ENCODE results near the gene VASN. TPM values are rescaled to one million over a fixed set of nuclear protein-coding genes. Genes with fewer than 3 reads are reported as not detected.

VASN gene
- total and polyA plus RNA-seq, 7 donors = 0.46 to 10.2 (median 7.1) TPM

GRCh38 chr16:4361944-4362311, 9.7 kb upstream of the VASN start:
- Histone ChIP-seq H3K36me3 (peaks cover 0 to 63% (median 21%) of the 10 kb centered on the region in 4 donors), H3K27me3 (no peaks in the 10 kb centered on the region), H3K4me3 (no peak overlapping the region), H3K4me1 (peaks cover 0 to 4% (median 0%) of the 10 kb centered on the region in 4 donors), H3K9me3 (no peaks in the 10 kb centered on the region), H3K27ac (no peak overlapping the region)
- DNase-seq = no peak
- intact Hi-C loops (cut with DNase I) = no loop called here
- TF ChIP-seq CTCF (IDR thresholded peaks at IDR 0.05) (no peak), POLR2AphosphoS5 (IDR thresholded peaks at IDR 0.05) (no peak), POLR2A (IDR thresholded peaks at IDR 0.05) (no peak), EP300 (IDR thresholded peaks at IDR 0.05) (no peak)
- WGBS, 2 donors = 92 to 94% methylated on average over 12 of the region's 12 CpGs

GRCh38 chr16:4362476-4363135, 9.0 kb upstream of the VASN start:
- intact Hi-C loops (cut with DNase I) = no loop called here

GRCh38 chr16:4364196-4365013, 7.2 kb upstream of the VASN start:
- H3K27me3 ChIP-seq = no peaks in the 10 kb centered on the region
- H3K4me1 ChIP-seq = peaks cover 0 to 1% (median 0%) of the 10 kb centered on the region in 4 donors
- peak; percentile 59 for DNase-seq
- intact Hi-C loops (cut with DNase I) = no loop called here
- 88 to 91% methylated on average over 37 of the region's 37 CpGs for WGBS, 2 donors
- TF ChIP-seq CTCF (IDR thresholded peaks at IDR 0.05) (no peak), POLR2AphosphoS5 (IDR thresholded peaks at IDR 0.05) (no peak), POLR2A (IDR thresholded peaks at IDR 0.05) (no peak), EP300 (IDR thresholded peaks at IDR 0.05) (no peak)
- H3K9me3 ChIP-seq = no peaks in the 10 kb centered on the region
- H3K4me3 ChIP-seq = no peak overlapping the region
- H3K27ac ChIP-seq = no peak overlapping the region
- peaks cover 0 to 48% (median 19%) of the 10 kb centered on the region in 4 donors for H3K36me3 ChIP-seq

More at GRCh38 chr16:4362476-4363135, 9.0 kb upstream of the VASN start:
- peaks cover 0 to 59% (median 21%) of the 10 kb centered on the region in 4 donors for H3K36me3 ChIP-seq
- DNase-seq = no peak
- no peaks in the 10 kb centered on the region for H3K9me3 ChIP-seq
- no peak overlapping the region for H3K27ac ChIP-seq
- 88 to 91% methylated on average over 19 of the region's 19 CpGs for WGBS, 2 donors
- no peak for TF ChIP-seq POLR2A (IDR thresholded peaks at IDR 0.05)
- TF ChIP-seq CTCF (IDR thresholded peaks at IDR 0.05) = no peak
- no peak for TF ChIP-seq POLR2AphosphoS5 (IDR thresholded peaks at IDR 0.05)
- H3K27me3 ChIP-seq = no peaks in the 10 kb centered on the region
- H3K4me1 ChIP-seq = peaks cover 0 to 4% (median 0%) of the 10 kb centered on the region in 4 donors
- H3K4me3 ChIP-seq = no peak overlapping the region

GRCh38 chr16:4365014-4365406, 6.6 kb upstream of the VASN start:
- Histone ChIP-seq H3K9me3 (no peaks in the 10 kb centered on the region), H3K4me1 (peaks cover 0 to 4% (median 2%) of the 10 kb centered on the region in 4 donors), H3K27me3 (no peaks in the 10 kb centered on the region), H3K27ac (no peak overlapping the region), H3K4me3 (no peak overlapping the region), H3K36me3 (peaks cover 0 to 48% (median 19%) of the 10 kb centered on the region in 4 donors)
- intact Hi-C loops (cut with DNase I) = no loop called here
- TF ChIP-seq POLR2A (IDR thresholded peaks at IDR 0.05) = no peak
- TF ChIP-seq EP300 (IDR thresholded peaks at IDR 0.05) = no peak
- TF ChIP-seq POLR2AphosphoS5 (IDR thresholded peaks at IDR 0.05) = no peak
- no peak for TF ChIP-seq CTCF (IDR thresholded peaks at IDR 0.05)
- WGBS, 2 donors = 88 to 93% methylated on average over 10 of the region's 10 CpGs
- DNase-seq = no peak
